ENCODE results near the gene C2CD2.

C2CD2 gene

DNA sequence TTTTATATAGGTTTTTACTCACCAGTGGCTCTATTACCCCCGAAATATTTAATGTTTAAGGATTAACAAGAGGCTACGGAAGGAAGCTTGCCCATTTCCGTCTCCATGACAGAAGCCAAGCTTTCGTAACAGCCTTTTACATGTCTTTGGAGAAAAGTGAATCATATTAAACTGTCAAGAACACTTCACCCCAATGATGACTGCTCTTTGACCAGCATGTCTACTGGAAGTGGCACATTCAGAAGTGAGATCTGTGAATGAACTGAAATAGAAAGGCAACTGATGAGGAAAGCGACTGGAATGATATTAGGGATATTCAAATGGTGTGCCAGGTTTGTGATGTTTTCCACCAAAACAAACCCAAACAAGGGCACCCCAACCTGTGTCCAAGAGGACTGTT lies 66.2 kb downstream of the C2CD2 start:
- H3K4me1 ChIP-seq (ENCODE audit: insufficient read depth, low read length, severe bottlenecking), result peaks cover 20% of the 10 kb centered on the region
- H3K27me3 ChIP-seq (ENCODE audit: insufficient read depth, low read length), result no peaks in the 10 kb centered on the region
- H3K4me2 ChIP-seq (ENCODE audit: low read length), result no peak overlapping the region
- H3K9me2 ChIP-seq (ENCODE audit: low read depth, low read length), result no peaks in the 10 kb centered on the region
- no peak overlapping the region for H2AFZ ChIP-seq (ENCODE audit: low read length)
- no peaks in the 10 kb centered on the region for H3K9me3 ChIP-seq (ENCODE audit: low read length)
- H3K27ac ChIP-seq (ENCODE audit: low read depth, low read length, poor library complexity, severe bottlenecking), result no peak overlapping the region
- H3K36me3 ChIP-seq (ENCODE audit: insufficient read depth, low read length), result no peaks in the 10 kb centered on the region
- H3K79me2 ChIP-seq (ENCODE audit: insufficient read depth, low read length), result no peaks in the 10 kb centered on the region
- no peak overlapping the region for H3K9ac ChIP-seq (ENCODE audit: low read length)
- TF ChIP-seq EZH2 (IDR thresholded peaks at IDR 0.05; ENCODE audit: borderline replicate concordance, low read length), result no peak
- TF ChIP-seq, protein P1, sequence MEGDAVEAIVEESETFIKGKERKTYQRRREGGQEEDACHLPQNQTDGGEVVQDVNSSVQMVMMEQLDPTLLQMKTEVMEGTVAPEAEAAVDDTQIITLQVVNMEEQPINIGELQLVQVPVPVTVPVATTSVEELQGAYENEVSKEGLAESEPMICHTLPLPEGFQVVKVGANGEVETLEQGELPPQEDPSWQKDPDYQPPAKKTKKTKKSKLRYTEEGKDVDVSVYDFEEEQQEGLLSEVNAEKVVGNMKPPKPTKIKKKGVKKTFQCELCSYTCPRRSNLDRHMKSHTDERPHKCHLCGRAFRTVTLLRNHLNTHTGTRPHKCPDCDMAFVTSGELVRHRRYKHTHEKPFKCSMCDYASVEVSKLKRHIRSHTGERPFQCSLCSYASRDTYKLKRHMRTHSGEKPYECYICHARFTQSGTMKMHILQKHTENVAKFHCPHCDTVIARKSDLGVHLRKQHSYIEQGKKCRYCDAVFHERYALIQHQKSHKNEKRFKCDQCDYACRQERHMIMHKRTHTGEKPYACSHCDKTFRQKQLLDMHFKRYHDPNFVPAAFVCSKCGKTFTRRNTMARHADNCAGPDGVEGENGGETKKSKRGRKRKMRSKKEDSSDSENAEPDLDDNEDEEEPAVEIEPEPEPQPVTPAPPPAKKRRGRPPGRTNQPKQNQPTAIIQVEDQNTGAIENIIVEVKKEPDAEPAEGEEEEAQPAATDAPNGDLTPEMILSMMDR (IDR thresholded peaks at IDR 0.05; ENCODE audit: low read length), result no peak
- no peak overlapping the region for H3K4me3 ChIP-seq (ENCODE audit: low read depth, low read length, poor library complexity, severe bottlenecking)
- no peaks in the 10 kb centered on the region for H4K20me1 ChIP-seq (ENCODE audit: insufficient read depth, low read length)
- H3F3A ChIP-seq (ENCODE audit: insufficient read depth, low read length), result no peaks in the 10 kb centered on the region

DNA sequence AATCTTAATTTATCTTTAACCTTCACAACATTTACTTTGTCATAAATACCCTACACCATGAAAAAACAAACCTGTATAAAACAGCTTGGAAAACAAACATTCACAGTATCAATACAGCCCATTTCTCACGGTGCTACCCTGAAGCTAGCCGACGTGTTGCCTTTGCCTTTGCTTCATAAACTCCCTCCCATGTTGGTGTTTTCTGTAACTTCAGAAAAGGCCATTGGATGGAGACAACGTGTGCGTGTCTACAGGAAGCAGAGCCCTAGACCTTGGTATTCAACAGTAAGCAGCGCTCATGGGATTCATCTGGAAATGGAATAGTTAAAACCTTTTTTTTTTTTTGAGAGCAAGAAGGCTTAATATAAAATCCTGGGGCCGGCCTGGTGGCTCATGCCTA lies 67.5 kb downstream of the C2CD2 start:
- Histone ChIP-seq H3F3A (ENCODE audit: insufficient read depth, low read length) (0 out of 2 replicates have a peak, but pooled peaks cover 7% of the 10 kb centered on the region), H3K36me3 (ENCODE audit: insufficient read depth, low read length) (no peaks in the 10 kb centered on the region), H3K4me2 (ENCODE audit: low read length) (no peak overlapping the region), H2AFZ (ENCODE audit: low read length) (no peak overlapping the region), H3K9me2 (ENCODE audit: low read depth, low read length) (no peaks in the 10 kb centered on the region), H3K9ac (ENCODE audit: low read length) (no peak overlapping the region; the same call in 1 of the 2 replicates), H3K4me3 (ENCODE audit: low read depth, low read length, poor library complexity, severe bottlenecking) (no peak overlapping the region), H4K20me1 (ENCODE audit: insufficient read depth, low read length) (no peaks in the 10 kb centered on the region), H3K4me1 (ENCODE audit: insufficient read depth, low read length, severe bottlenecking) (peaks cover 20% of the 10 kb centered on the region), H3K79me2 (ENCODE audit: insufficient read depth, low read length) (no peaks in the 10 kb centered on the region), H3K27me3 (ENCODE audit: insufficient read depth, low read length) (no peaks in the 10 kb centered on the region), H3K27ac (ENCODE audit: low read depth, low read length, poor library complexity, severe bottlenecking) (peak overlapping the region; percentile 61), H3K9me3 (ENCODE audit: low read length) (no peaks in the 10 kb centered on the region)
- TF ChIP-seq EZH2 (IDR thresholded peaks at IDR 0.05; ENCODE audit: borderline replicate concordance, low read length), result no peak
- TF ChIP-seq, protein P1 (IDR thresholded peaks at IDR 0.05; ENCODE audit: low read length), result no peak

DNA sequence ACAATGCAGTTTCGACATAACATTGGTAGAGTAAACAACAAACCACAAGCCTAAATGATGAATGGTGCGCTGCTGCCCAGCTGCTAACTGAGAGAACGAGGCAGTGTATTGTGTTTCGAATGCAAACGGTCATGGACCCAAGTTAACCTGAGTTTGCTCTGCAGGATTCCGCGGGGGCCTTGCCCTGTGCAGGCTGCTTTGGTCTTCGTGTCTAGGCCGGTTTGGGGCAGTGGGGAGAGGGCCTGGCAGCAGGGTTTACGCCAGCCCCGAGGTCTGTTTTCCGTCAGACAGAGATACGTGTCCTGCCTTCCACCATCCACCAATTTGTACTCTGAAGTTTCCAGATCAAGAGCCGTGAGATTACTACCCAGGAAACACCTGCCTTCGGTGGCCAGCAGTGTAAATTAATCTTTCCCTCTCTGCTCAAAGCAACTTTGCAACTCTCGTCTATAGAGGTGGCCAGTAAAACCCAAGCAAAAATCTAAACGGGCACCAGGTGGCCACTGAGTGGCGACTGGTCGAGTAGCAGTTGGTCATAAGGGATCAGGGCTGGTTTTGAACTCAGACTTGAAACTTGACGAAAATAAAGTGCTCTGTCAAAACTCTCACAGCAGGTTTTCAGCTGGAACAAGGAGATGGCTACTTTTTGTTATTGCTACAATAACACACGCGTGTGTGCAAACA lies 68.3 kb downstream of the C2CD2 start:
- H3K9ac ChIP-seq (ENCODE audit: low read length), result peak overlapping the region; percentile 1; the same call in 1 of the 2 replicates
- TF ChIP-seq, protein P1 (IDR thresholded peaks at IDR 0.05; ENCODE audit: low read length), result peak; percentile 17; the same call in 1 of the 2 replicates
- no peak for TF ChIP-seq EZH2 (IDR thresholded peaks at IDR 0.05; ENCODE audit: borderline replicate concordance, low read length)
- H3K27ac ChIP-seq (ENCODE audit: low read depth, low read length, poor library complexity, severe bottlenecking), result peak overlapping the region; percentile 61
- no peaks in the 10 kb centered on the region for H3K9me3 ChIP-seq (ENCODE audit: low read length)
- no peaks in the 10 kb centered on the region for H4K20me1 ChIP-seq (ENCODE audit: insufficient read depth, low read length)
- H3K4me1 ChIP-seq (ENCODE audit: insufficient read depth, low read length, severe bottlenecking), result peaks cover 22% of the 10 kb centered on the region
- peak overlapping the region; percentile 22; the same call in 1 of the 2 replicates for H3K4me2 ChIP-seq (ENCODE audit: low read length)
- H2AFZ ChIP-seq (ENCODE audit: low read length), result peak overlapping the region; percentile 15; the same call in 1 of the 2 replicates
- H3K79me2 ChIP-seq (ENCODE audit: insufficient read depth, low read length), result no peaks in the 10 kb centered on the region
- H3F3A ChIP-seq (ENCODE audit: insufficient read depth, low read length), result 0 out of 2 replicates have a peak, but pooled peaks cover 9% of the 10 kb centered on the region
- H3K9me2 ChIP-seq (ENCODE audit: low read depth, low read length), result no peaks in the 10 kb centered on the region
- H3K36me3 ChIP-seq (ENCODE audit: insufficient read depth, low read length), result no peaks in the 10 kb centered on the region
- no peaks in the 10 kb centered on the region for H3K27me3 ChIP-seq (ENCODE audit: insufficient read depth, low read length)
- H3K4me3 ChIP-seq (ENCODE audit: low read depth, low read length, poor library complexity, severe bottlenecking), result no peak overlapping the region
